B cell (primary cell): ENCODE data around the gene FRMPD4. TPM values are rescaled to one million over a fixed set of nuclear protein-coding genes. Genes with fewer than 3 reads are reported as not detected.

ENCODE experiments used
- ATAC-seq: fragments of 200-7000 bp; cut with Tn5 transposase; one replicate; pipeline ENCODE4 v1.10.0; 2021; ENCODE audit warnings: low read depth, mild to moderate bottlenecking, moderate number of reproducible peaks, moderate library complexity
- CTCF ChIA-PET: fragments of 350-600 bp; sonication (Branson Sonifier 250); formaldehyde crosslinking; loops from one replicate; lab custom pipeline; 2021; ENCODE audit warnings: antibody characterized with exemption, inconsistent platforms; lab: Charles Lee
- POLR2A ChIA-PET: fragments of 350-600 bp; sonication (Branson Sonifier 250); formaldehyde crosslinking; loops from one replicate; lab custom pipeline; 2021; ENCODE audit warnings: antibody characterized with exemption; lab: Charles Lee
- DNase-seq: peaks from one replicate; pipeline ENCODE4 v3.0.0; 2013
- H2AFZ ChIP-seq: 2 replicates; pipeline ENCODE4 v1.6.1; 2012; ENCODE audit warnings: mild to moderate bottlenecking, low read depth, low read length; ENCODE audit not compliant: insufficient read depth, poor library complexity, severe bottlenecking
- H3K27ac ChIP-seq, 2 donors: 1 replicate in 1 of 2; 2 replicates in 1 of 2; pipeline ENCODE4 v1.5.1; 2012 to 2013; ENCODE audit warnings: low read length in 2 of 2, mild to moderate bottlenecking in 2 of 2, moderate library complexity in 1 of 2
- H3K27me3 ChIP-seq, 4 experiments: fragments of 200-600 bp in 1 of 4; sonication (generic) in 1 of 4; replicated peaks in 1 of 4; 1 replicate in 2 of 4; 2 replicates in 2 of 4; pipeline versions ENCODE4 v1.6.1 to v1.7.0; 2013 to 2016; ENCODE audit warnings: low read length in 3 of 4, mild to moderate bottlenecking in 2 of 4, mixed read lengths in 1 of 4, moderate library complexity in 1 of 4; ENCODE audit not compliant: insufficient read depth in 4 of 4, control insufficient read depth in 3 of 4; ENCODE audit errors: control extremely low read depth in 1 of 4
- H3K36me3 ChIP-seq, 2 experiments: replicated peaks in 1 of 2; 1 replicate in 1 of 2; 2 replicates in 1 of 2; pipeline versions ENCODE4 v1.6.1 to v1.7.1; 2013; ENCODE audit warnings: low read length in 1 of 2; ENCODE audit not compliant: insufficient read depth in 2 of 2, control insufficient read depth in 1 of 2; ENCODE audit errors: control extremely low read depth in 1 of 2, extremely low read depth in 1 of 2
- H3K4me1 ChIP-seq, 2 donors: fragments of 200-600 bp in 1 of 2; sonication (generic) in 1 of 2; 1 replicate in 1 of 2; 2 replicates in 1 of 2; pipeline versions ENCODE4 v1.5.1 to v1.6.1; 2013 to 2017; ENCODE audit warnings: low read length in 2 of 2; ENCODE audit not compliant: control insufficient read depth in 2 of 2, insufficient read depth in 2 of 2
- H3K4me2 ChIP-seq: replicated peaks from 2 replicates; pipeline ENCODE3; 2012; ENCODE audit warnings: mild to moderate bottlenecking, low read depth, low read length; ENCODE audit not compliant: poor library complexity, severe bottlenecking
- H3K4me3 ChIP-seq, 5 experiments: fragments of 200-600 bp in 1 of 5; sonication (generic) in 1 of 5; 1 replicate in 3 of 5; 2 replicates in 2 of 5; pipeline versions ENCODE4 v1.5.1 to v1.7.0; 2011 to 2016; ENCODE audit warnings: low read length in 4 of 5, mild to moderate bottlenecking in 4 of 5, low read depth in 2 of 5, control low read depth in 1 of 5, moderate library complexity in 1 of 5; ENCODE audit not compliant: insufficient read depth in 1 of 5; ENCODE audit errors: control extremely low read depth in 1 of 5, extremely low read depth in 1 of 5
- H3K79me2 ChIP-seq: fragments of 200-600 bp; sonication (generic); one replicate; pipeline ENCODE4 v1.6.0; 2016; ENCODE audit warnings: low read length; ENCODE audit not compliant: control insufficient read depth, insufficient read depth
- H3K9ac ChIP-seq: fragments of 200-600 bp; sonication (generic); 2 replicates; pipeline ENCODE4 v1.6.1; 2017; ENCODE audit warnings: mild to moderate bottlenecking, low read length, moderate library complexity
- H3K9me3 ChIP-seq, 3 donors: one replicate each; pipeline versions ENCODE4 v1.6.1 to v1.7.1; 2013; ENCODE audit warnings: low read length in 2 of 3; ENCODE audit not compliant: control insufficient read depth in 2 of 3, insufficient read depth in 1 of 3; ENCODE audit errors: control extremely low read depth in 1 of 3
- H4K20me1 ChIP-seq: 2 replicates; pipeline ENCODE4 v1.6.0; 2012; ENCODE audit warnings: mild to moderate bottlenecking, low read length; ENCODE audit not compliant: insufficient read depth, control insufficient read depth, poor library complexity, severe bottlenecking
- H3K27ac Mint-ChIP-seq: one replicate; pipeline ENCODE4 v1.8.0; 2021; ENCODE audit warnings: mixed read lengths
- H3K27me3 Mint-ChIP-seq: one replicate; pipeline ENCODE4 v1.8.0; 2021; ENCODE audit warnings: mixed read lengths
- H3K4me1 Mint-ChIP-seq: one replicate; pipeline ENCODE4 v1.8.0; 2021; ENCODE audit warnings: mixed read lengths
- H3K4me3 Mint-ChIP-seq: one replicate; pipeline ENCODE4 v1.8.0; 2021; ENCODE audit warnings: mixed read lengths
- H3K9me3 Mint-ChIP-seq: one replicate; pipeline ENCODE4 v1.8.0; 2022; ENCODE audit warnings: mixed read lengths; ENCODE audit not compliant: insufficient read depth
- CTCF ChIP-seq: fragments of 200-600 bp; IDR thresholded peaks from one replicate; pipeline ENCODE4 v1.8.0; 2022; ENCODE audit warnings: antibody characterized with exemption, mild to moderate bottlenecking
- EZH2 ChIP-seq: IDR thresholded peaks from 2 replicates; pipeline ENCODE4 v1.6.1; 2012; ENCODE audit warnings: borderline replicate concordance, low read depth, mild to moderate bottlenecking, moderate library complexity, low read length; ENCODE audit not compliant: insufficient read depth, poor library complexity, severe bottlenecking
- WGBS: methylation state at CpG from one replicate; pipeline ENCODE4 v1.1.5; 2013; ENCODE audit warnings: missing lambda C conversion rate; ENCODE audit not compliant: insufficient coverage; 5-methylcytosine and 5-hydroxymethylcytosine counted together
- intact Hi-C: fragments of 100-400 bp; cut with micrococcal nuclease; formaldehyde crosslinking; loops from one replicate; pipeline ENCODE4 v1.10.0; 2022
- polyA plus RNA-seq: library from polyadenylated mRNA; depleted of rRNA; stranded (reverse); fragments of >200 nt; gene quantifications from 2 replicates; pipeline ENCODE4 v1.2.3, GENCODE V29; 2012
- total RNA-seq, 2 donors: library from RNA; stranded (reverse); fragments of 120-200 nt in 1 of 2; gene quantifications; 1 replicate in 1 of 2; 2 replicates in 1 of 2; pipeline versions ENCODE4 v1.2.3 to v1.2.4, GENCODE V29; 2013 to 2022

Gene FRMPD4
- total and polyA plus RNA-seq, 2 donors (not counting 1 experiment from before 2014, with no cell fraction given) = not detected

- intact Hi-C loops = no loop called here
- Histone ChIP-seq H3K27me3 (no peaks in the 10 kb centered on the region), H3K27ac (no peak overlapping the region), H3K4me1 (peaks cover 0 to 3% of the 10 kb centered on the region in 2 donors), H4K20me1 (no peaks in the 10 kb centered on the region), H3K9me3 (no peaks in the 10 kb centered on the region), H3K4me3 (no peak overlapping the region), H3K4me2 (no peak overlapping the region), H3K79me2 (no peaks in the 10 kb centered on the region), H3K36me3 (no peaks in the 10 kb centered on the region), H3K9ac (no peak overlapping the region), H2AFZ (no peak overlapping the region)
- Mint-ChIP-seq H3K9me3 (no peaks in the 10 kb centered on the region), H3K27ac (no peak overlapping the region), H3K4me1 (peaks cover 3% of the 10 kb centered on the region), H3K27me3 (no peaks in the 10 kb centered on the region), H3K4me3 (no peak overlapping the region)
- ChIA-PET POLR2A (no interaction called here), CTCF (no interaction called here)
- no peak for DNase-seq
- ATAC-seq = no peak
- WGBS = 73% methylated on average over 7 of the region's 8 CpGs
- no peak for TF ChIP-seq EZH2
- TF ChIP-seq CTCF = no peak
Observed at GRCh38 chrX:12721042-12721441, 582.8 kb downstream of the FRMPD4 start.

GRCh38 chrX:12722314-12722713 lies 584.0 kb downstream of the FRMPD4 start:
- Histone ChIP-seq H3K27me3 (no peaks in the 10 kb centered on the region), H3K9ac (no peak overlapping the region), H4K20me1 (no peaks in the 10 kb centered on the region), H2AFZ (no peak overlapping the region), H3K4me3 (no peak overlapping the region), H3K4me2 (no peak overlapping the region), H3K79me2 (no peaks in the 10 kb centered on the region), H3K9me3 (no peaks in the 10 kb centered on the region), H3K4me1 (peaks cover 0 to 3% of the 10 kb centered on the region in 2 donors), H3K36me3 (no peaks in the 10 kb centered on the region), H3K27ac (no peak overlapping the region)
- TF ChIP-seq EZH2 = no peak
- no peak for TF ChIP-seq CTCF
- no CpG with 5 or more reads among the region's 1 CpG for WGBS
- H3K4me3 Mint-ChIP-seq = no peak overlapping the region
- intact Hi-C loops = no loop called here
- DNase-seq = no peak
- ATAC-seq = no peak
- ChIA-PET POLR2A (no interaction called here), CTCF (no interaction called here)
- H3K27ac Mint-ChIP-seq = no peak overlapping the region
- no peaks in the 10 kb centered on the region for H3K9me3 Mint-ChIP-seq
- H3K4me1 Mint-ChIP-seq = peaks cover 3% of the 10 kb centered on the region
- no peaks in the 10 kb centered on the region for H3K27me3 Mint-ChIP-seq
